ENCODE measurements around the gene MRPL11. TPM values are rescaled to one million over a fixed set of nuclear protein-coding genes. Genes with fewer than 3 reads are reported as not detected.
A peak's percentile ranks its signal among the peaks of the same experiment; 100 is the strongest.

The MRPL11 gene
- total RNA-seq, 5 donors from 2014 or later (not counting 1 experiment from before 2014, with no cell fraction given): 23.5 to 29.4 (median 27.2) TPM

DNA sequence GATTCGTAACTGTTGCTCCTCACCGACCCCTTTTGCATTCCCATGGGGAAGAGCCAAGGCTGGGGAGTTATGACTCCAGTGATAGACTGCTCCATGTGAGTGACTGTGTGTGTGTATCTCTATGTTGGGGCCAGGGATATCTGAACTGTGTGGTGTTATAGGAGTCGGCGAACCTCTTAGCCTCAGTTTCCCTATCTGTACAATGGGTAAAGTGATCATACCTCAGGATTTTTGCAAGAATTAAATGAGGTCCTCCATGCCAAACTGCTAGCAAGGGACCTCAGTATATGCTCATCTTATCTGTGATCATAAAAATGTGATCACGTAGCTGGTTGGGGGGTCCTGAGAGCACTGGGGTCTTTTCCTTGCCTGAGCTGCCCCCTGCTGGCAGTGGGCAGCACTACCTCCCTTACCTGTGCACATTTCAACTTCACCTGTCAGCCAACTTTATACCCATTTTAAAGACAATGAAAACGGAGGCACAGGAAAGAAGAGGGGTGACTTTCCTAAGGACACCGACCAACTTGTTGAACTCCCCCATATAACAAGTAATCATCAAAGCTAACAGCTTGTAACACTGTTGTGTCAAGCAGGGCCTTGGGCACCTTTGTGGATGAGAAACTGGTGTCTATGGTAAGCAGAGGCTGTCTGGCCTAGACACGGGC, 40.2 kb upstream of the MRPL11 start:
- no peak overlapping the region for H3K27ac ChIP-seq (ENCODE audit: low read length)

DNA sequence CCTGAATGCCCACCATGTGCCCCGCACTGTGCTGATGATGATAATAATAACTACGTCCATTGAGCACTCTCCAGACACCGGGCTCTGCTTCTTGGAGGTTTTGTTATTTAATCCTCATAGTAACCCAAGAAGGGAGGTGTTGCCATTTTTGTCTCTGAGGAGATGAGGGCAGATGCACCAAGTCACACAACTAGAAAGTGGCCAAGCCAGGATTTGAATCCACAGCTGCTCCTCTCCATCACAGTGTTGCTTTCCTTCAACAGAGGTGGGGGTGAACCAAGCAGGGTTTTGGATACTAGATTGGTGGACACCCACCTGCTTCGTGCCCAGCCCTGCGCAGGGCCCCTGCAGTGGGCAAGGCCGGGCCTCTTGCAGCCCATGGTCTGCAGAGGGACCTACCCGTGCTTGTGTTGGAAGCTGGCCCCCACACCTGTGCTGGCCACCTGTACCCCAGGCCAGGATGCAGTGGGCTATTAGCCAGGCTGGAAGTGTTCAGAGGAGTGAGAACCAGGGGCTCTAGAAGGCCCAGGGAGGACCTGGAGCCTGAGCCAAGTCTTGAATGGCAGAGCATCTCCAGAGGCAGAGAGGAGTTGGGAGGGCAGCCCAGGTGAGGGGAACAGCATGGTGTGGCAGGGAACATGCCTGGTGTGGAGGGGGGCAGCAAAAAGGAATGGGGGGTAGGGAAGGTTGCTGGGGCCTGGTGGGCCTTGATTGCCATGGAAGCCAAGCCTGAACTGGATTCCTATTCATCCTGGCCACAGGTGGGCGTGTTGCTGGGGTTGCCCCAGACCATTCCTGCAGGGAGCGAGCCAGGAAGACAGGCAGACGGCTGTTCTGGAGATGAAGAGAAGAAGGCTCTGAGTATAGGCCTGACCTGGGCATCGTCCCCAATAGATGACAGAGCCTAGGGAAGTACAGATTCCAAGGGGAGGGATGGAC, 38.9 kb upstream of the MRPL11 start:
- Histone ChIP-seq H3K9me3 (no peaks in the 10 kb centered on the region), H3K36me3 (ENCODE audit: control insufficient read depth in 2 of 2, extremely low read depth in 1 of 2, insufficient read depth in 1 of 2, low read length in 1 of 2) (peaks cover 0 to 5% of the 10 kb centered on the region in 2 donors), H3K4me1 (ENCODE audit: control insufficient read depth in 1 of 2, extremely low read depth in 1 of 2, insufficient read depth in 2 of 2, low read length in 2 of 2) (peaks cover 3 to 23% of the 10 kb centered on the region in 2 experiments), H3K27ac (ENCODE audit: low read length) (no peak overlapping the region), H3K4me3 (ENCODE audit: control insufficient read depth in 1 of 2, extremely low read depth in 1 of 2, low read length in 1 of 2) (no peak overlapping the region), H3K27me3 (replicated peaks in 1 of 2; ENCODE audit: control insufficient read depth in 2 of 2, extremely low read depth in 1 of 2, insufficient read depth in 2 of 2, low read length in 1 of 2) (no peaks in the 10 kb centered on the region)
- Mint-ChIP-seq H3K4me1 (peaks cover 20 to 26% (median 25%) of the 10 kb centered on the region in 3 donors), H3K27me3 (no peaks in the 10 kb centered on the region), H3K36me3 (peaks cover 5% of the 10 kb centered on the region), H3K4me3 (peak overlapping the region in 2 of 3 donors; percentile 29 to 49), H3K9me3 (no peaks in the 10 kb centered on the region), H3K27ac (peak overlapping the region in 1 of 2 donors; percentile 55)
- POLR2A ChIA-PET: no interaction called here
- CTCF ChIA-PET: interaction anchor here in 1 of 2 donors (0.5 kb wide), 1 partner anchor 11 kb away, joined by 4 read pairs; the partner anchor contains the start of gene PELI3
- WGBS (ENCODE audit: insufficient coverage): 94% methylated on average over 8 of the region's 11 CpGs
- DNase-seq (no peak), ATAC-seq (replicated peaks in 1 of 4) (no peak)

More for the DNA sequence above, 40.2 kb upstream of the MRPL11 start:
- POLR2A ChIA-PET: no interaction called here
- CTCF ChIA-PET: interaction anchor here (0.5 to 1.0 kb wide), 2 partner anchors 12 to 38 kb away, joined by 4 to 6 read pairs; partner anchors contain the start of gene PELI3 (in 1 of the 2)
- WGBS (ENCODE audit: insufficient coverage): 76% methylated on average over 3 of the region's 8 CpGs
- Mint-ChIP-seq H3K27ac (peak overlapping the region; percentile 59 to 92), H3K4me1 (peaks cover 22 to 28% (median 25%) of the 10 kb centered on the region in 3 donors), H3K27me3 (no peaks in the 10 kb centered on the region), H3K4me3 (peak overlapping the region; percentile 85 to 91 (median 87)), H3K36me3 (peaks cover 7% of the 10 kb centered on the region), H3K9me3 (no peaks in the 10 kb centered on the region)
- peaks cover 3 to 23% of the 10 kb centered on the region in 2 experiments for H3K4me1 ChIP-seq (ENCODE audit: control insufficient read depth in 1 of 2, extremely low read depth in 1 of 2, insufficient read depth in 2 of 2, low read length in 2 of 2)
- no peak for ATAC-seq (replicated peaks in 1 of 4)
- H3K36me3 ChIP-seq (ENCODE audit: control insufficient read depth in 2 of 2, extremely low read depth in 1 of 2, insufficient read depth in 1 of 2, low read length in 1 of 2): peaks cover 0 to 9% of the 10 kb centered on the region in 2 donors
- H3K4me3 ChIP-seq (ENCODE audit: control insufficient read depth in 1 of 2, extremely low read depth in 1 of 2, low read length in 1 of 2): peak overlapping the region in 1 of 2 donors; percentile 89
- H3K27me3 ChIP-seq (replicated peaks in 1 of 2; ENCODE audit: control insufficient read depth in 2 of 2, extremely low read depth in 1 of 2, insufficient read depth in 2 of 2, low read length in 1 of 2): no peaks in the 10 kb centered on the region
- no peaks in the 10 kb centered on the region for H3K9me3 ChIP-seq
- peak in 12 of 35 experiments; percentile 13 to 63 (median 24) for DNase-seq

DNA sequence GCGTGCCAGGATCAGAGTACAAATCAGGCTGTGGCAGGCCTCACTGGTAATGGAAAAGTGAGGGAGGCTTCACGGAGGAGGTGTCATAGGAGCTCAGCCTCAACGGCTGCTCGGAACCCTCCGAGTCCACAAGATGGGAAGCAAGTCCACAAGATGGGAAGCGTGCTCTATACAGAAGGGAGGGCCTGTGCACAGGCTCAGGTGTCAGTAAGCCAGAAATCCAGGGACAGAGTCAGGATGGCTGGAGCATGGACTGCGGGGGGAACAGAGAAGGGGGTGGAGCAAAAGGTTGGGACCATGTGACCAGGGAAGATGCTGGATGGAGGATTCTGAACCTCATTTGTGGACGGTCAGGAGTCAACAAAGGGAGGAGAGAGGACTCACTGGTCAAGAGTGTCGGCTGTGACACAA, 38.2 kb upstream of the MRPL11 start:
- Mint-ChIP-seq H3K9me3 (no peaks in the 10 kb centered on the region), H3K36me3 (peaks cover 3% of the 10 kb centered on the region), H3K4me1 (peaks cover 18 to 22% (median 20%) of the 10 kb centered on the region in 3 donors), H3K4me3 (no peak overlapping the region), H3K27ac (peak overlapping the region in 1 of 2 donors; percentile 4), H3K27me3 (no peaks in the 10 kb centered on the region)
- H3K36me3 ChIP-seq (ENCODE audit: control insufficient read depth in 2 of 2, extremely low read depth in 1 of 2, insufficient read depth in 1 of 2, low read length in 1 of 2): peaks cover 0 to 6% of the 10 kb centered on the region in 2 donors
- H3K4me1 ChIP-seq (ENCODE audit: control insufficient read depth in 1 of 2, extremely low read depth in 1 of 2, insufficient read depth in 2 of 2, low read length in 2 of 2): peaks cover 3 to 23% of the 10 kb centered on the region in 2 experiments
- ATAC-seq (replicated peaks in 1 of 4) (no peak), DNase-seq (no peak)
- WGBS (ENCODE audit: insufficient coverage): 94% methylated on average over 8 of the region's 9 CpGs
- ChIA-PET CTCF (no interaction called here), POLR2A (no interaction called here)
- H3K4me3 ChIP-seq (ENCODE audit: control insufficient read depth in 1 of 2, extremely low read depth in 1 of 2, low read length in 1 of 2): no peak overlapping the region
- H3K27ac ChIP-seq (ENCODE audit: low read length): no peak overlapping the region
- H3K9me3 ChIP-seq: no peaks in the 10 kb centered on the region
- H3K27me3 ChIP-seq (replicated peaks in 1 of 2; ENCODE audit: control insufficient read depth in 2 of 2, extremely low read depth in 1 of 2, insufficient read depth in 2 of 2, low read length in 1 of 2): no peaks in the 10 kb centered on the region

DNA sequence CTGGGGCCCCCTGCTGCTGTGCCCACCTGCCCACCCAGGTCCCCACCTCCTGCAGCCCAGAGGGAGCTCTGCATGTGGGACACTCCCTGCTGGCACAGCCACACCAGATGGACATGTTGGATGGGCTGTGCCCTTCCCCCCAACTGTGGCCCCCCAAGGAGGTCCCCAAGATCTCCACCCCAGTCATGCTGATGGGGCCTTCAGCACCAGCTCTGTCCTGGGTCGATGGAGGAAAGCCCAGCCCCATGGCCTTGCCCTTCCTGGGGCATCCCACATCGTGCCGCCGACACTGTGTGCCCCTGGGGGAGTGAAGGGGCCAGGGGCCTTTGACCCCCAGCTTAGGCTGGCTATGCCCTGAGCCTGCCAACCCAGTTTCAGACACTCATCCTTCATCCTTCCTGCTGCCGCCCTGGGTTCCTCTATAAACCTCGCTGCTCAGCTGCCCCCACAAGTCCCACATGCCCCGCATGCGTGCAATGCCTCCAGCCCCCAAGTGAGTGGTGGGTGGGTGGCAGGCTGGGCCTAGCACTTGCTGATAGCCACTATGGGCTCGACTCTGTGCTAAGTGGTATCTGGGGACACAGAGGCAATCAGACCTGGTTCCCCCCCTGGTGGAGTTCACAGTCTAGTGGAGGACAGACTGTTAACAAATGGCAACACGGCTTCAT, 37.7 kb upstream of the MRPL11 start:
- no peak for ATAC-seq (replicated peaks in 1 of 4)
- Histone ChIP-seq H3K4me1 (ENCODE audit: control insufficient read depth in 1 of 2, extremely low read depth in 1 of 2, insufficient read depth in 2 of 2, low read length in 2 of 2) (peaks cover 3 to 22% of the 10 kb centered on the region in 2 experiments), H3K27me3 (replicated peaks in 1 of 2; ENCODE audit: control insufficient read depth in 2 of 2, extremely low read depth in 1 of 2, insufficient read depth in 2 of 2, low read length in 1 of 2) (no peaks in the 10 kb centered on the region), H3K36me3 (ENCODE audit: control insufficient read depth in 2 of 2, extremely low read depth in 1 of 2, insufficient read depth in 1 of 2, low read length in 1 of 2) (peaks cover 0 to 6% of the 10 kb centered on the region in 2 donors), H3K9me3 (no peaks in the 10 kb centered on the region), H3K4me3 (ENCODE audit: control insufficient read depth in 1 of 2, extremely low read depth in 1 of 2, low read length in 1 of 2) (no peak overlapping the region), H3K27ac (ENCODE audit: low read length) (no peak overlapping the region)
- DNase-seq: no peak
- 88% methylated on average over 4 of the region's 10 CpGs for WGBS (ENCODE audit: insufficient coverage)
- no peaks in the 10 kb centered on the region for H3K27me3 Mint-ChIP-seq
- ChIA-PET CTCF (no interaction called here), POLR2A (no interaction called here)
- no peaks in the 10 kb centered on the region for H3K9me3 Mint-ChIP-seq
- H3K36me3 Mint-ChIP-seq: peaks cover 3% of the 10 kb centered on the region
- peaks cover 18 to 22% (median 20%) of the 10 kb centered on the region in 3 donors for H3K4me1 Mint-ChIP-seq
- H3K27ac Mint-ChIP-seq: peak overlapping the region in 1 of 2 donors; percentile 4
- H3K4me3 Mint-ChIP-seq: no peak overlapping the region

DNA sequence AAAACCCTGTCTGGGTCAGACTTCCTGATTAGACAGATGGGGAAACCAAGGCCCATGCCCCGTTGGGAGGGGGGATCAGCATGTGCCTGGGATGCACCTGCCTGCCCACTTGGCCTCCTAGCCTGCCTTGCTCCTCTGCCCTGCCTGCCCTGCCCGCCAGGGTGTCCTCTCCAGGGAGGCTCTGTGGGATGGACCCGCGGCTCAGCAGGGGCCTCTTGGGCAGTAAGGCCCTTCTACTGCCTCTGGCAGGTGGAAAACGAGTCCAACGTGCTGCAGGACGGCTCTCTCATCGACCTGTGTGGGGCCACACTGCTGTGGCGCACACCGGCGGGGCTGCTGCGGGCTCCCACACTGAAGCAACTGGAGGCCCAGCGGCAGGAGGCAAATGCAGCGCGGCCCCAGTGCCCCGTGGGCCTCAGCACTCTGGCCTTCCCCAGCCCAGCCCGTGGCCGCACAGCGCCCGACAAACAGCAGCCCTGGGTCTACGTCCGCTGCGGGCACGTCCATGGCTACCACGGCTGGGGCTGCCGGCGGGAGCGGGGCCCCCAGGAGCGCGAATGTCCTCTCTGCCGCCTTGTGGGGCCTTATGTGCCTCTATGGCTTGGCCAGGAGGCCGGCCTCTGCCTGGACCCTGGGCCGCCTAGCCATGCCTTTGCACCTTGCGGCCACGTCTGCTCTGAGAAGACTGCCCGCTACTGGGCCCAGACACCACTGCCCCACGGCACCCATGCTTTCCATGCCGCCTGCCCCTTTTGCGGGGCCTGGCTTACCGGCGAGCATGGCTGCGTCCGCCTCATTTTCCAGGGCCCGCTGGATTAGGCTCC, 36.9 kb upstream of the MRPL11 start:
- H3K36me3 ChIP-seq (ENCODE audit: control insufficient read depth in 2 of 2, extremely low read depth in 1 of 2, insufficient read depth in 1 of 2, low read length in 1 of 2): peaks cover 0 to 6% of the 10 kb centered on the region in 2 donors
- H3K9me3 Mint-ChIP-seq: no peaks in the 10 kb centered on the region
- H3K9me3 ChIP-seq: no peaks in the 10 kb centered on the region
- no peak overlapping the region for H3K27ac Mint-ChIP-seq
- POLR2A ChIA-PET: no interaction called here
- DNase-seq: no peak
- no peaks in the 10 kb centered on the region for H3K27me3 ChIP-seq (replicated peaks in 1 of 2; ENCODE audit: control insufficient read depth in 2 of 2, extremely low read depth in 1 of 2, insufficient read depth in 2 of 2, low read length in 1 of 2)
- peaks cover 3% of the 10 kb centered on the region for H3K36me3 Mint-ChIP-seq
- H3K4me1 Mint-ChIP-seq: peaks cover 13 to 20% (median 17%) of the 10 kb centered on the region in 3 donors
- no peaks in the 10 kb centered on the region for H3K27me3 Mint-ChIP-seq
- H3K27ac ChIP-seq (ENCODE audit: low read length): no peak overlapping the region
- CTCF ChIA-PET: no interaction called here
- no peak overlapping the region for H3K4me3 ChIP-seq (ENCODE audit: control insufficient read depth in 1 of 2, extremely low read depth in 1 of 2, low read length in 1 of 2)
- ATAC-seq (replicated peaks in 1 of 4): no peak
- H3K4me3 Mint-ChIP-seq: no peak overlapping the region
- WGBS (ENCODE audit: insufficient coverage): 95% methylated on average over 44 of the region's 44 CpGs
- peaks cover under 1 to 15% of the 10 kb centered on the region in 2 experiments for H3K4me1 ChIP-seq (ENCODE audit: control insufficient read depth in 1 of 2, extremely low read depth in 1 of 2, insufficient read depth in 2 of 2, low read length in 2 of 2)

Measured in T-cell (primary cell).